Stomach smooth muscle (tissue), 2 donors: ENCODE measurements around the gene STXBP5.
"Not testable (repeated sequence)": the region's sequence is repeated elsewhere in the genome, so short reads cannot be mapped to it uniquely, and the experiment has no call there.

Experiments used
- H3K27ac ChIP-seq: one replicate; pipeline ENCODE4 v1.7.0; 2013; ENCODE audit warnings: mild to moderate bottlenecking, low read length, inconsistent platforms
- H3K27me3 ChIP-seq, 2 donors: one replicate each; pipeline ENCODE4 v1.7.0; 2013; ENCODE audit warnings: low read length in 2 of 2; ENCODE audit not compliant: insufficient read depth in 2 of 2, control insufficient read depth in 1 of 2
- H3K36me3 ChIP-seq, 2 donors: one replicate each; pipeline ENCODE4 v1.7.0; 2013; ENCODE audit warnings: low read length in 2 of 2; ENCODE audit not compliant: control insufficient read depth in 2 of 2, insufficient read depth in 2 of 2
- H3K4me1 ChIP-seq: one replicate; pipeline ENCODE4 v1.7.0; 2013; ENCODE audit warnings: low read length; ENCODE audit not compliant: control insufficient read depth, insufficient read depth
- H3K4me3 ChIP-seq, 2 donors: one replicate each; pipeline ENCODE4 v1.7.0; 2013; ENCODE audit warnings: low read length in 2 of 2
- H3K9ac ChIP-seq, 2 donors: one replicate each; pipeline ENCODE4 v1.7.0; 2013; ENCODE audit warnings: low read length in 2 of 2, mild to moderate bottlenecking in 1 of 2
- H3K9me3 ChIP-seq, 2 donors: one replicate each; pipeline ENCODE4 v1.7.0; 2013; ENCODE audit warnings: low read length in 2 of 2; ENCODE audit not compliant: control insufficient read depth in 2 of 2
- donor health status: healthy.
- donor health status: Pancreatic carcinoma.

STXBP5 gene

GRCh38 chr6:147341486-147341885 is 137.3 kb downstream of the STXBP5 start:
- no peak overlapping the region for H3K9ac ChIP-seq
- H3K9me3 ChIP-seq: no peaks in the 10 kb centered on the region
- no peak overlapping the region for H3K27ac ChIP-seq
- H3K27me3 ChIP-seq: no peaks in the 10 kb centered on the region
- H3K4me3 ChIP-seq: no peak overlapping the region
- no peaks in the 10 kb centered on the region for H3K4me1 ChIP-seq
- peaks cover 2 to 10% of the 10 kb centered on the region in 2 donors for H3K36me3 ChIP-seq

GRCh38 chr6:147345902-147346301 is 141.7 kb downstream of the STXBP5 start:
- Histone ChIP-seq H3K27ac (no peak overlapping the region), H3K4me3 (no peak overlapping the region), H3K9ac (no peak overlapping the region), H3K36me3 (peaks cover 2 to 10% of the 10 kb centered on the region in 2 donors), H3K4me1 (no peaks in the 10 kb centered on the region), H3K27me3 (no peaks in the 10 kb centered on the region), H3K9me3 (no peaks in the 10 kb centered on the region)

- Histone ChIP-seq H3K9ac (no peak overlapping the region), H3K27me3 (no peaks in the 10 kb centered on the region), H3K36me3 (peaks cover 0 to 4% of the 10 kb centered on the region in 2 donors), H3K4me1 (no peaks in the 10 kb centered on the region), H3K27ac (no peak overlapping the region), H3K4me3 (no peak overlapping the region), H3K9me3 (no peaks in the 10 kb centered on the region)
Observed at GRCh38 chr6:147347179-147347881, 143.1 kb downstream of the STXBP5 start.

- Histone ChIP-seq H3K27me3 (no peaks in the 10 kb centered on the region), H3K9ac (no peak overlapping the region), H3K9me3 (no peaks in the 10 kb centered on the region), H3K4me3 (no peak overlapping the region), H3K36me3 (peaks cover 0 to 4% of the 10 kb centered on the region in 2 donors), H3K27ac (no peak overlapping the region), H3K4me1 (no peaks in the 10 kb centered on the region)
Observed at GRCh38 chr6:147347882-147348575, 143.8 kb downstream of the STXBP5 start.

GRCh38 chr6:147361311-147361981 is 157.2 kb downstream of the STXBP5 start:
- H3K27ac ChIP-seq: no peak overlapping the region
- no peak overlapping the region for H3K4me3 ChIP-seq
- no peaks in the 10 kb centered on the region for H3K27me3 ChIP-seq
- H3K9me3 ChIP-seq: no peaks in the 10 kb centered on the region
- peaks cover 9 to 19% of the 10 kb centered on the region in 2 donors for H3K36me3 ChIP-seq
- no peaks in the 10 kb centered on the region for H3K4me1 ChIP-seq
- H3K9ac ChIP-seq: no peak overlapping the region

GRCh38 chr6:147366290-147366689 is 162.1 kb downstream of the STXBP5 start:
- Histone ChIP-seq H3K4me1 (no peaks in the 10 kb centered on the region), H3K9ac (no peak overlapping the region), H3K27me3 (no peaks in the 10 kb centered on the region), H3K36me3 (peaks cover 6 to 15% of the 10 kb centered on the region in 2 donors), H3K27ac (no peak overlapping the region), H3K9me3 (no peaks in the 10 kb centered on the region), H3K4me3 (no peak overlapping the region)

- no peaks in the 10 kb centered on the region for H3K9me3 ChIP-seq
- H3K4me1 ChIP-seq: no peaks in the 10 kb centered on the region
- no peaks in the 10 kb centered on the region for H3K36me3 ChIP-seq
- H3K27ac ChIP-seq: no peak overlapping the region
- no peak overlapping the region for H3K4me3 ChIP-seq
- no peaks in the 10 kb centered on the region for H3K27me3 ChIP-seq
- H3K9ac ChIP-seq: no peak overlapping the region
Observed at GRCh38 chr6:147371325-147371724, 167.1 kb downstream of the STXBP5 start.

GRCh38 chr6:147372806-147373205 is 168.6 kb downstream of the STXBP5 start:
- no peak overlapping the region for H3K4me3 ChIP-seq
- no peaks in the 10 kb centered on the region for H3K4me1 ChIP-seq
- H3K27me3 ChIP-seq: no peaks in the 10 kb centered on the region
- H3K9me3 ChIP-seq: no peaks in the 10 kb centered on the region
- H3K27ac ChIP-seq: no peak overlapping the region
- no peaks in the 10 kb centered on the region for H3K36me3 ChIP-seq
- H3K9ac ChIP-seq: no peak overlapping the region

- Histone ChIP-seq H3K27ac (no peak overlapping the region), H3K9me3 (no peaks in the 10 kb centered on the region), H3K4me1 (no peaks in the 10 kb centered on the region), H3K36me3 (peaks cover 2 to 5% of the 10 kb centered on the region in 2 donors), H3K27me3 (no peaks in the 10 kb centered on the region), H3K9ac (no peak overlapping the region), H3K4me3 (no peak overlapping the region)
Observed at GRCh38 chr6:147378819-147379218, 174.6 kb downstream of the STXBP5 start.

GRCh38 chr6:147380841-147381240 is 176.6 kb downstream of the STXBP5 start:
- H3K4me1 ChIP-seq, H3K9me3 ChIP-seq, H3K4me3 ChIP-seq, H3K36me3 ChIP-seq, H3K27me3 ChIP-seq, H3K27ac ChIP-seq, H3K9ac ChIP-seq: not testable (repeated sequence)
